ENCODE data around the gene RASA3.

RASA3 gene

DNA sequence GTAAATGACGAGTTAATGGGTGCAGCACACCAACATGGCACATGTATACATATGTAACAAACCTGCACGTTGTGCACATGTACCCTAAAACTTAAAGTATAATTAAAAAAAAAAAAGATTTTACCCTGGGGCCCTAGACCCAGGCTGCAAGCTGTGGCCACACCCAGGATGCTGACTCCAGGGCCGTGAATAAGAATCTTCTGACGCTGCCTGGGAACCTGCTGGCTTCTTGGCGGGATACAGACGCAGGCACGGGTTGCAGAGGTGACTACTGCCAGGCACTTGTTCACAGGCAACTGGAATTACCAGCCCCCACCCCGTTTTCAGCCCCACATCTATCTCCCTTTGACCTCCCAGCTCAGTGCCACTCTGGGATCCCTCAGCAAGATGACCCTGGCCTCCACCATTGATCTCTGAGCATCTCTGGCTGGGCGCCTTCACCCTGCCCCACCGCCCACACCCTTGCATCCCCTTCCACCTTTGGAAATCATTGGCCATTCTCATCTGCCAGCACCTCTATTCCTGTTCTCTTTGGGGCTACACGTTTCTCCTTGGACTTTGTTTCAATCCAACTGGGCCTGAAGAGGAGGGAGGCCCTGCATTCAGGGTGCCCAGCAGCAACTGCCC is 25.6 kb upstream of the RASA3 start:
- H3K9me3 ChIP-seq, result no peaks in the 10 kb centered on the region
- no peak overlapping the region for H3K27ac ChIP-seq
- no peaks in the 10 kb centered on the region for H3K36me3 ChIP-seq
- peaks cover 35% of the 10 kb centered on the region for H3K27me3 ChIP-seq
- H3K4me3 ChIP-seq (ENCODE audit: low read depth in 1 of 2, low read length in 1 of 2), result no peak overlapping the region
- no peak for TF ChIP-seq CTCF (IDR thresholded peaks at IDR 0.05)
- peaks cover 11 to 13% of the 10 kb centered on the region in 2 experiments for H3K4me1 ChIP-seq (ENCODE audit: control insufficient read depth in 1 of 2, insufficient read depth in 1 of 2, low read depth in 1 of 2, low read length in 1 of 2)

- TF ChIP-seq CTCF (IDR thresholded peaks at IDR 0.05), result no peak
- Histone ChIP-seq H3K27me3 (peaks cover 29% of the 10 kb centered on the region), H3K4me3 (ENCODE audit: low read depth in 1 of 2, low read length in 1 of 2) (no peak overlapping the region), H3K36me3 (no peaks in the 10 kb centered on the region), H3K9me3 (no peaks in the 10 kb centered on the region), H3K4me1 (ENCODE audit: control insufficient read depth in 1 of 2, insufficient read depth in 1 of 2, low read depth in 1 of 2, low read length in 1 of 2) (peaks cover 0 to 3% of the 10 kb centered on the region in 2 experiments), H3K27ac (no peak overlapping the region)
Observed at GRCh38 chr13:114155926-114156883, 23.8 kb upstream of the RASA3 start.

GRCh38 chr13:114155320-114155719 is 22.9 kb upstream of the RASA3 start:
- Histone ChIP-seq H3K4me1 (ENCODE audit: control insufficient read depth in 1 of 2, insufficient read depth in 1 of 2, low read depth in 1 of 2, low read length in 1 of 2) (peaks cover 5 to 7% of the 10 kb centered on the region in 2 experiments), H3K4me3 (ENCODE audit: low read depth in 1 of 2, low read length in 1 of 2) (no peak overlapping the region), H3K9me3 (no peaks in the 10 kb centered on the region), H3K27ac (no peak overlapping the region), H3K36me3 (no peaks in the 10 kb centered on the region), H3K27me3 (peaks cover 25% of the 10 kb centered on the region)
- TF ChIP-seq CTCF (IDR thresholded peaks at IDR 0.05), result no peak

DNA sequence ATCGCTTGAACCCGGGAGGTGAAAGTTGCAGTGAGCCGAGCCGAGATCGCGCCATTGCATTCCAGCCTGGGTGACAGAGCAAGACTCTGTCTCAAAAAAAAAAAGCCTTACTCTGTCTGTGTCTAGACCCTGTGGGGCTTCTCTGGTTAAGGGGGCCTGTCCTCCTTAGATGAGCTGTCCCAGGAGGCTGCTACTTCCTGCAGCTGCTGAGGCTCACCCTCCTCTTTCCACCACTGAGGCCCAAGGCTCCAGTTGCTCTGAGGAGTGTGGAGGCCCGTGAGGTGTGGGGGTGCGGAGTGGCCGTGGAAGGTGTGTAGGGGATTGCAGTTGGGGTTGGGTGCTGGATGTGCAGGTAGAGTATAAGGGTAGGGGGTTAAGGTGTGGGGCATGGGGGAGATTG is 22.1 kb upstream of the RASA3 start:
- Histone ChIP-seq H3K27me3 (peaks cover 25% of the 10 kb centered on the region), H3K4me1 (ENCODE audit: control insufficient read depth in 1 of 2, insufficient read depth in 1 of 2, low read depth in 1 of 2, low read length in 1 of 2) (peaks cover 5 to 7% of the 10 kb centered on the region in 2 experiments), H3K9me3 (no peaks in the 10 kb centered on the region), H3K4me3 (ENCODE audit: low read depth in 1 of 2, low read length in 1 of 2) (no peak overlapping the region), H3K36me3 (no peaks in the 10 kb centered on the region), H3K27ac (no peak overlapping the region)
- TF ChIP-seq CTCF (IDR thresholded peaks at IDR 0.05), result no peak

DNA sequence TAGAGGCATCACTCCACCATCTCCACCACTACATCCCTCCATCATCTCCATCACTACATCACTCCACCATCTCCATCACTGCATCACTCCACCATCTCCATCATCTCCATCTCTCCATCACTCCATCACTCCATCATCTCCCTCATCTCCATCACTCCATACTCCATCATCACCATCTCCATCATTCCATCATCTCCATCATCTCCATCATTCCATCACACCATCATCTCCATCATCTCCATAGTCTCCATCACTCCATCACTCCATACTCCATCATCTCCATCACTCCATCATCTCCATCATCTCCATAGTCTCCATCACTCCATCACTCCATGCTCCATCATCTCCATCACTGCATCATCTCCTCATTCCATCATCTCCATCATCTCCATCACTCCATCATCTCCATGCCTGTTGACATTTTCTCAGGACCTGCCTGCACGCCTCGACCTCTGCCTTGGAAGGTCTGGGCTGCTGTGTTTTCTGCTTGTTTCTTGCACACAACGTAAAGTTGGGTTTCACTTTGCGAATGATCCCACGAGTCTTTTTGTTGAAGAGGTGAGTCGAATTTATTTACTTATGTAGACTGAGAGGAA is 21.2 kb upstream of the RASA3 start:
- Histone ChIP-seq H3K4me1 (ENCODE audit: control insufficient read depth in 1 of 2, insufficient read depth in 1 of 2, low read depth in 1 of 2, low read length in 1 of 2) (peaks cover 5 to 7% of the 10 kb centered on the region in 2 experiments), H3K4me3 (ENCODE audit: low read depth in 1 of 2, low read length in 1 of 2) (no peak overlapping the region), H3K9me3 (no peaks in the 10 kb centered on the region), H3K27me3 (peaks cover 26% of the 10 kb centered on the region), H3K36me3 (no peaks in the 10 kb centered on the region), H3K27ac (no peak overlapping the region)
- TF ChIP-seq CTCF (IDR thresholded peaks at IDR 0.05), result no peak
